ENCODE measurements around the gene HNRNPA0. TPM values are rescaled to one million over a fixed set of nuclear protein-coding genes. Genes with fewer than 3 reads are reported as not detected.

The HNRNPA0 gene
- polyA plus RNA-seq, 1 donor (not counting 4 experiments of a cell fraction or from before 2014, with no cell fraction given): 11.4 TPM

- no peak for FAIRE-seq
- Histone ChIP-seq H3K4me1 (ENCODE audit: control insufficient read depth, extremely low read depth, insufficient read depth, low read length) (peaks cover 10% of the 10 kb centered on the region), H3K27me3 (ENCODE audit: control insufficient read depth, extremely low read depth, insufficient read depth, low read length) (no peaks in the 10 kb centered on the region), H3K79me2 (ENCODE audit: control insufficient read depth, insufficient read depth, low read length) (no peaks in the 10 kb centered on the region), H3K9me1 (ENCODE audit: control insufficient read depth, extremely low read depth, insufficient read depth, low read length) (no peaks in the 10 kb centered on the region), H4K20me1 (ENCODE audit: control insufficient read depth, extremely low read depth, insufficient read depth, low read length) (no peaks in the 10 kb centered on the region), H3K27ac (ENCODE audit: control insufficient read depth, insufficient read depth, low read length) (no peak overlapping the region), H3K4me2 (ENCODE audit: control insufficient read depth, extremely low read depth, insufficient read depth, low read depth, low read length) (no peak overlapping the region), H3K36me3 (ENCODE audit: control insufficient read depth in 2 of 2, extremely low read depth in 1 of 2, insufficient read depth in 2 of 2, low read length in 2 of 2) (no peaks in the 10 kb centered on the region), H3K9ac (ENCODE audit: control insufficient read depth, extremely low read depth, insufficient read depth, low read length) (no peak overlapping the region), H3K4me3 (ENCODE audit: control insufficient read depth in 2 of 3, extremely low read depth in 1 of 3, insufficient read depth in 2 of 3, low read depth in 1 of 3, low read length in 3 of 3) (no peak overlapping the region), H2AFZ (ENCODE audit: control insufficient read depth, low read length) (no peak overlapping the region), H3K9me3 (ENCODE audit: control insufficient read depth, low read depth, low read length) (no peaks in the 10 kb centered on the region)
- dilution Hi-C loops (cut with MboI; ENCODE audit: extremely low pct_ligation_motif_present, low sequenced_read_pairs): no loop called here
- no peak for DNase-seq (ENCODE audit: low read depth, low spot score)
- TF ChIP-seq CTCF (optimal IDR thresholded peaks at IDR 0.05 in 1 of 3, IDR thresholded peaks at IDR 0.05 in 1 of 3, conservative IDR thresholded peaks at IDR 0.05 in 1 of 3; ENCODE audit: extremely low read depth in 1 of 3, insufficient read depth in 2 of 3, low read length in 3 of 3) (no peak), EZH2 (IDR thresholded peaks at IDR 0.05; ENCODE audit: low read length) (no peak)
Measured at GRCh38 chr5:137739737-137740136, 14.4 kb downstream of the HNRNPA0 start.

GRCh38 chr5:137738947-137739346 is 15.2 kb downstream of the HNRNPA0 start:
- no peaks in the 10 kb centered on the region for H3K79me2 ChIP-seq (ENCODE audit: control insufficient read depth, insufficient read depth, low read length)
- no peak for DNase-seq (ENCODE audit: low read depth, low spot score)
- H3K4me2 ChIP-seq (ENCODE audit: control insufficient read depth, extremely low read depth, insufficient read depth, low read depth, low read length): no peak overlapping the region
- H3K9me1 ChIP-seq (ENCODE audit: control insufficient read depth, extremely low read depth, insufficient read depth, low read length): no peaks in the 10 kb centered on the region
- no peak for FAIRE-seq
- H3K4me1 ChIP-seq (ENCODE audit: control insufficient read depth, extremely low read depth, insufficient read depth, low read length): peaks cover 13% of the 10 kb centered on the region
- H2AFZ ChIP-seq (ENCODE audit: control insufficient read depth, low read length): no peak overlapping the region
- H3K27ac ChIP-seq (ENCODE audit: control insufficient read depth, insufficient read depth, low read length): no peak overlapping the region
- no peak for TF ChIP-seq CTCF (optimal IDR thresholded peaks at IDR 0.05 in 1 of 3, IDR thresholded peaks at IDR 0.05 in 1 of 3, conservative IDR thresholded peaks at IDR 0.05 in 1 of 3; ENCODE audit: extremely low read depth in 1 of 3, insufficient read depth in 2 of 3, low read length in 3 of 3)
- TF ChIP-seq EZH2 (IDR thresholded peaks at IDR 0.05; ENCODE audit: low read length): no peak
- dilution Hi-C loops (cut with MboI; ENCODE audit: extremely low pct_ligation_motif_present, low sequenced_read_pairs): no loop called here
- no peak overlapping the region for H3K9ac ChIP-seq (ENCODE audit: control insufficient read depth, extremely low read depth, insufficient read depth, low read length)
- no peak overlapping the region for H3K4me3 ChIP-seq (ENCODE audit: control insufficient read depth in 2 of 3, extremely low read depth in 1 of 3, insufficient read depth in 2 of 3, low read depth in 1 of 3, low read length in 3 of 3)
- no peaks in the 10 kb centered on the region for H3K36me3 ChIP-seq (ENCODE audit: control insufficient read depth in 2 of 2, extremely low read depth in 1 of 2, insufficient read depth in 2 of 2, low read length in 2 of 2)
- no peaks in the 10 kb centered on the region for H3K9me3 ChIP-seq (ENCODE audit: control insufficient read depth, low read depth, low read length)
- H4K20me1 ChIP-seq (ENCODE audit: control insufficient read depth, extremely low read depth, insufficient read depth, low read length): no peaks in the 10 kb centered on the region
- no peaks in the 10 kb centered on the region for H3K27me3 ChIP-seq (ENCODE audit: control insufficient read depth, extremely low read depth, insufficient read depth, low read length)

Data from keratinocyte (primary cell).